ENCODE data around the gene GAA. TPM values are rescaled to one million over a fixed set of nuclear protein-coding genes. Genes with fewer than 3 reads are reported as not detected.

Gene GAA
- total RNA-seq, 1 experiment from 2014 or later = 30.3 TPM

GRCh38 chr17:80142929-80143328 is 41.5 kb downstream of the GAA start:
- Histone ChIP-seq H3K27me3 (ENCODE audit: insufficient read depth, low read length) (no peaks in the 10 kb centered on the region), H3K23me2 (ENCODE audit: insufficient read length, low read depth, low read length, poor library complexity, severe bottlenecking) (peaks cover 6% of the 10 kb centered on the region), H3K14ac (ENCODE audit: insufficient read depth, low read length) (no peak overlapping the region), H3T11ph (ENCODE audit: low read length) (no peak overlapping the region), H3K4ac (ENCODE audit: low read depth, low read length) (no peak overlapping the region), H2AK5ac (ENCODE audit: insufficient read length, low read length) (no peak overlapping the region), H4K91ac (ENCODE audit: insufficient read length, low read depth, low read length) (no peak overlapping the region), H3K56ac (ENCODE audit: insufficient read length, low read depth, low read length) (no peak overlapping the region), H3K27ac (ENCODE audit: insufficient read length, low read depth, low read length) (no peak overlapping the region), H2BK20ac (ENCODE audit: low read depth, low read length, poor library complexity, severe bottlenecking) (no peak overlapping the region), H3K9me3 (ENCODE audit: control insufficient read depth, low read depth, low read length) (no peaks in the 10 kb centered on the region), H4K20me1 (ENCODE audit: control insufficient read depth, insufficient read depth, insufficient read length) (no peaks in the 10 kb centered on the region), H3K4me2 (ENCODE audit: insufficient read depth, insufficient read length, low read length) (no peak overlapping the region), H2AFZ (ENCODE audit: low read length) (no peak overlapping the region), H4K5ac (ENCODE audit: insufficient read length, low read depth, low read length) (no peak overlapping the region), H3K23ac (ENCODE audit: insufficient read length, low read depth, low read length) (no peak overlapping the region), H3K4me1 (ENCODE audit: insufficient read depth, low read length) (peaks cover 3% of the 10 kb centered on the region; the same call in 1 of the 2 replicates), H3K18ac (ENCODE audit: insufficient read length, low read depth, low read length) (no peak overlapping the region), H3K79me2 (ENCODE audit: insufficient read depth, low read length) (peaks cover 22% of the 10 kb centered on the region; the same call in 1 of the 2 replicates), H2BK12ac (ENCODE audit: insufficient read length, low read depth, low read length) (no peak overlapping the region), H2BK5ac (ENCODE audit: insufficient read length, low read length) (no peak overlapping the region), H2BK15ac (ENCODE audit: low read depth, low read length) (no peak overlapping the region), H4K8ac (replicated peaks; ENCODE audit: insufficient read length, low read depth, low read length) (no peak overlapping the region), H3K79me1 (ENCODE audit: insufficient read depth, low read depth, low read length, poor library complexity, severe bottlenecking) (peaks cover 4% of the 10 kb centered on the region), H3K9ac (ENCODE audit: extremely low read depth, insufficient read length, low read length) (no peak overlapping the region), H2BK120ac (ENCODE audit: low read depth, low read length, poor library complexity, severe bottlenecking) (no peak overlapping the region)
- Mint-ChIP-seq H3K9me3 (no peaks in the 10 kb centered on the region), H3K4me1 (peaks cover 13 to 19% of the 10 kb centered on the region in 2 experiments), H3K36me3 (ENCODE audit: insufficient read depth in 1 of 3, low read depth in 3 of 3) (peaks cover 43 to 78% (median 78%) of the 10 kb centered on the region in 3 experiments), H3K27ac (no peak overlapping the region), H3K27me3 (ENCODE audit: low read depth) (no peaks in the 10 kb centered on the region), H3K4me3 (no peak overlapping the region)
- no peak for TF ChIP-seq CTCF (conservative IDR thresholded peaks at IDR 0.05)
- DNase-seq = no peak
- no CpG with 5 or more reads among the region's 6 CpGs for WGBS (ENCODE audit: extremely low coverage, insufficient read length, low lambda C conversion rate)

Measured in H9 (cell line).